Hematopoietic multipotent progenitor cell (in vitro differentiated cells): Measurements from ENCODE around the gene NLE1. TPM values are rescaled to one million over a fixed set of nuclear protein-coding genes. Genes with fewer than 3 reads are reported as not detected.
"Not testable (repeated sequence)": the region's sequence is repeated elsewhere in the genome, so short reads cannot be mapped to it uniquely, and the experiment has no call there.

Source experiments
- DNase-seq, 3 donors: peaks; one replicate each; pipeline ENCODE4 v3.0.0-alpha.2; 2011 to 2015; ENCODE audit warnings: low read depth in 2 of 3, low spot score in 2 of 3
- total RNA-seq: library from RNA; depleted of rRNA; stranded (reverse); fragments of >200 nt; gene quantifications from one replicate; pipeline ENCODE4 v1.2.3, GENCODE V29; 2012

The NLE1 gene
- total RNA-seq: 59.2 TPM

DNA sequence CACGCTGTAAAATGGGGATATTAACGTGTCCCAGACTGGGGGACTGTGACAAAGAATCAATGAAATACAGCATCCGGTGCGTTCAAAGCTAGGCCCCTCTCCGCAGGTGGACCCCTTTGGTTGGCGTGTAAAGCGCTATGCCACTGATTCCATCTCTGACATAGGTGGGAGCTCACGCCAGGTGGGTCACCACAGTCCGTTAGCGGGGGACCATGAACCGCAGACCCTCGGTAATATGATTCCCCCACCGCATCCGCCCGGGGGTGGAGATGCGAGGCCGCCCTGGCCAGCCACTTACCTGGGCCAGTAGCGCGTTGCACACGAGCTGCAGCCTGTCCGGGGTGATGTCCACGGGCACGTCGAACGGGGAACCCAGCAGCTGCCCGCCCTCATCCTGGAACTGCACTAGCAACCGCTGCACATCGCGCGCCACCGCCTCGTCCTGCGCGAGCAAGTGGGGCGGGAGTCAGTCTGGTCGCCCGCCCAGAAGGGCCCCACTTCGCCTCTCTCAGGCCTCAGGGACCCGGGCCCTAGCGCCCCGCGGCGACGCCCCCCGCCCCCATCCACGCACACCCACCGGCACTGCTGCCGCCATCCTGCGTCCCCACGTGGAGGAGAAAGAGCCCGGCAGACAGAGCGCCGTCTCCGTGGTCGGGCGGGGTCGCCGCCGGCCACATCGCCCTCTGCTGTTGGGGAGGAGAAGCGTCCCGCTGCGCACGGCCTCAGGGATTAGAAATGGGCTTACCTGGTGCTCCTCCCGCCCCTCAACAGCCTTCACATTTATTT lies at the start of gene NLE1:
NLE1 (minus strand) TSS at position 623 of the 786 bp plus-strand sequence; CDS start at position 595, 28 bp downstream.
- peak; percentile 70 to 86 (median 82) for DNase-seq

DNA sequence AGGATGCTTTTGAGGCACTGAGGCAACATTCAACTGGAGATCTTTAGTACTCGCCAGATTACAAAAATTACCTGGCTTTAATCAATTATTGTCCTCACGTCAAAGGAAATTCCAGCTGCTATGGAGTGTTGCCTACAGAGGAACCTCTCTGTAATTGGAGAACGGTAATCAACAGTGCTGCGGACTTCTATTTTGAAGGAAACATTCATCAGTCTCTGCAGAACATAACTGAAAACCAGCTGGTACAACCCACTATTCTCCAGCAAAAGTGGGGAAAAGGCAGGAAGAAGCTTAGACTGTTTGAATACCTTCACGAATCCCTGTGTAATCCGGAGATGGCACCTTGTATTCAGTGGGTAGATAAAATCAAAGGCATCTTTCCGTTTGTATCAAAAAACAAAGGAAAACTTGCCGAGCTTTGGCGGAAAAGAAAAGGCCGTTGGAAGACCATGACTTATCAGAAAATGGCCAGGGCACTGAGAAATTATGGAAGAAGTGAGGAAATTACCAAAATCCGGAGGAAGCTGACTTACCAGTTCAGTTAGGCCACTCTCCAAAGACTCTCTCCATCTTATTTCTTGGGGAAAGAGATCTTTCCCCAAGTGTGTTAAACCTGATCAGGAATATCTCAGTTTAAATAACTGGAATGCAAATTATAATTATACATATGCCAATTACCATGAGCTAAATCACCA lies 49.0 kb upstream of the NLE1 start:
- DNase-seq: no peak

GRCh38 chr17:35189291-35189690 lies 47.2 kb upstream of the NLE1 start:
- DNase-seq: peak in 2 of 3 donors; percentile 51 to 87

DNA sequence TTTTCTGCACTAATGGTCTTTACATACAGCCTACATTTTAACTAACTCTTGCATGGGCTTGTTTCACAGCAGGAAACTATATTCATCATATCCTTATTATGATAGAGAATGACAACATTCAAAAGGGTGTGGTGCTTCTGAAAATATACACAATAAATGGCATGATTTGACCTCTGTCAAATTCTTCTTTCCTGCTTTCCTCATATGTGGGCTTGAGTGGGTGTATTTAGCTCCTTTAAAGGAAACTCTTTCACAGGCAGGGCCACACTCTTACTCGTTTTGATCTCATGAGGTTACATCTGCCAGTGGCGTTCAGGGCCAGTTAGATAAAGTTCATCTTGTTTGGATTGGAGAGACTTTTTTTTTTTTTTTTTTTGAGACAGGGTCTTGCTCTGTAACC lies 46.0 kb upstream of the NLE1 start:
- DNase-seq: no peak

DNA sequence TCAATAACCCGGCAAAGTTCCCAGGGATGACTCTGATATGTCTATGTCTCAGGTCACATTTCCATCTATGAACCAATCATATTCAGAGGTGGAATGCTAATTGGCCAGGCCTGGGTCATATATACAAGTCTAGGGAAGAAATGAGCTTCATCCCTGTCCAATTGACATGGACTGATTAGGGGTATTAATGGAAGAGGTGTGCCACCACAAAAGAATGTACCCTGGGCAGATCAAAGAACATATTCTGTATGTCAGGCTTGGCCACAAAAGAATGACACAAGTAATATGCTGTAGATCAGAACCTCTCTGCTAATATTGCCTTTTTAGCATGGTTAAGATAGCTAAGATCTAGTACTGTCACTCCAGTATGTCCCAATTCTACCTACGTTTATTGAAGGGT lies 45.4 kb upstream of the NLE1 start:
- no peak for DNase-seq

- DNase-seq: peak in 1 of 3 donors; percentile 30
Observed at GRCh38 chr17:35185849-35186248, 43.7 kb upstream of the NLE1 start.

DNA sequence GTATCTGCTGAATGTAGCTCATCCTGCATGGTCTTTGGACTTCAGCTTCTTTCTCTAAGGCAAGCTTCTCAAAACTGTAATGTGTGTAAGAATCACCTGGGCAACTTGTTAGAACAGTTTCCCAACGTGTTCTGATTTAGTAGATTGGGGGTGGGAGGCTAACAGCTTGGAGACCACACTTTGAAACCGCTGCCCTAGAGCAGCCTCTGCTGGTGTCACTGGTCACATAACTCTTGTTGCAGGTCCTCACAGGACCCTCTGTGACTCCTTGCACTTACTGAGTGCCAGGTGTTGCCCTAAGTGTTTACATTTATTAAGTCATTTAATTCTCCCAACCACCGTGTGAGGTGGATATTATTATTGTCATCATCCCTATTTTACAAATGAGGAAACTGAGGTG lies 42.2 kb upstream of the NLE1 start:
- DNase-seq: no peak

DNA sequence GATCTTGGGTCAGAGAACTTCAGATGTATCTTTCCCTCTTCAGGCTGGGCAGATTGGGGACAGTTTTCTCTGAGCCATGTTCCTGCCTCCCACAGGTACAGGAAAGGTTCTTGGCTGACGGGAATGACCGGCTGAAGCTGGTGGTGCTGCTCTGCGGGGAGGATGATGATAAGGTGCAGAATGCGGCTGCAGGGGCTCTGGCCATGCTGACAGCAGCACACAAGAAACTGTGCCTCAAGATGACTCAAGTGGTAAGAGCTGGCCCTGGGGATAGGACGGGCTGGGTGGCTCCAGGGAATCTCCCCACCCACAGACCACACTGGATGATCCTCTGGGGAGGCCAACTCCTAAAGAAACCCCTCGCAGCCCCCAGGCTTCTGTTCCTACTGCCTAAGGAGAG lies 41.2 kb upstream of the NLE1 start:
- no peak for DNase-seq

GRCh38 chr17:35179379-35179778 lies 37.3 kb upstream of the NLE1 start:
- DNase-seq: not testable (repeated sequence)

- DNase-seq: no peak
Observed at GRCh38 chr17:35176897-35177296, 34.8 kb upstream of the NLE1 start.

DNA sequence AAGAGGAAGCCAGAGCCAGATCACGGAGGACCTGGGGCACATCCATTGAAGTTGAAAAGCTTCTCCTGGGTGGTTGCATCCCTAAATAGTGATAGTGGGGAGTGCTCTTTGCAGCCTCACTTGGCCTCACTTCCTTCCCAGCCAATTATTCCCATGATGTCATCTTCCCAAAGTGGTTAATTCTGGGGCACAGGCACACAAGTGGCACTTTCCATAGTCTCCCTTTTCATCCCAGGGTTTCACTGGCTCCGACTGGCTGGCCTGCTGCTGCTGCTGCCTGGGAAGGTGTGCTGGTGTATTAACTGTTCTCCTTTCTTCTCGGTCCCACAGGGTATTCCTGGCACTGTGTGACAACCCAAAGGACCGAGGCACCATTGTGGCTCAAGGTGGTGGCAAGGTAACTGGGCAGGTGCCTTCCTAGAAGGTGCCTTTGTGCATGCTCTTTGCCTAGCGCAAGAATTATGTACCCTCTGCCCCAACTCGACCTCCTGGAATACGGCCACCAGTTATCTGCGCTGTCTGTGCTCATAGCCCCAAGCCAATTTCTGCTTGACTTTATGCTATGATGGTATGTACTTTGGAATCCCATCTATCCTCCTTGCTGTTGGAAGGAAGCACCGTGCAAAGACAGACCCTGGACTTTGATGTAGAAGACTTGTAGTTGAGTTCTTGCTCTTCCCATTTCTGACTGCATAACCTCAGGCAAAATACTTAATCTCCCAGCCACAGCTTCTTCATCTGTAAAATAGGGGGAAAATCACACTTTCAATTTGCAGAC lies 33.7 kb upstream of the NLE1 start:
- no peak for DNase-seq

- DNase-seq: no peak
Observed at GRCh38 chr17:35174835-35175334, 32.8 kb upstream of the NLE1 start.

DNA sequence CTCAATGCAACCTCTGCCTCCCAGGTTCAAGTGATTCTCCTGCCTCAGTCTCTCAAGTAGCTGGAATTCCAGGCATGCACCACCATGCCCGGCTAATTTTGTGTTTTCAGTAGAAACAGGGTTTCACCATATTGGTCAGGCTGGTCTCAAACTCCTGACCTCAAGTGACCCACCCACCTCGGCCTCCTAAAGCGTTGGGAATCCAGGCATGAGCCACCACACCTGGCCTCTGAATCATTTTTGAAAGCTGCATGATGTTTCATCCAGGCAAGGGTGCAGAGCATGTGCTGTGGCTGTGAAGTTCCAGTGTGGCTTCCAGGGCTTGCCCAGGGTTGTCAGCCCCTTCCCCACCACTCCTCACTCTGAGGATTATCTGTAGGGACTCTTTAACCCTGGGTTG lies 30.2 kb upstream of the NLE1 start:
- DNase-seq: not testable (repeated sequence)

- no peak for DNase-seq
Observed at GRCh38 chr17:35171834-35172233, 29.7 kb upstream of the NLE1 start.

DNA sequence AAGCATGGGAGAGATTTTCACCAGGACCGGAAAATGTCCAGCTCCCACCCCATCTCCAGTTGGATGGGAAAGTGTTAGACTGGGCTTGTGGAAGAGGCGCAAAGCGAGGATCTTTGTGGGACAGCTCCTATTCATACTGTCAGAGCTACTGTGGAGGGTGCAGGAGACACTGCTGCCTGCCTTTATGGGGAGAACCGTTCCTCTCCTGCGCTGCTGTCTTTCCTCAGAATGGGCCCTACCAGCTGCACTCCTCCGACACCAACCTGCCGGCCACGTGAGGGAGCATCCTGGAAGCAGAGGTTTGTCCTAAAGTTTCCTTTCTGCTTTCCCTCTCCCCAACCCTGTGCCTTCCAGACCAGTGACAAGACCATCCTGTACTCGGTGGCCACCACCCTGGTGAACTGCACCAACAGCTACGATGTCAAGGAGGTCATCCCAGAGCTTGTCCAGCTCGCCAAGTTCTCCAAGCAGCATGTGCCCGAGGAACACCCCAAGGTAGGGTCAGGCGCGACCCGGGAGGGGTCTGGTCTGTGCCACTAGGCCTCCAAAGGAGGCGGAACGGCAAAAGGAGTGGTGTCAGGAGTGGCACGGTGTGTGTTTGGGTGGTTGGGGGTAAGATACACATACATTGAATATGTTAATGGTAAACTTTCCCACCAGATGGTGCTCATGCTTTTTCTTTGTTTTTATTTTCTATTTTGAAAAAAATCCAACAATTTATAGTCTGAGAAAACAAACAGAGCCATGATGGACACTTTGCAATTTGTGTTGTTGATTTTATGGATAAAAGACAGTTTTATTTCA lies 29.1 kb upstream of the NLE1 start:
- DNase-seq: peak in 2 of 3 donors; percentile 8 to 72

DNA sequence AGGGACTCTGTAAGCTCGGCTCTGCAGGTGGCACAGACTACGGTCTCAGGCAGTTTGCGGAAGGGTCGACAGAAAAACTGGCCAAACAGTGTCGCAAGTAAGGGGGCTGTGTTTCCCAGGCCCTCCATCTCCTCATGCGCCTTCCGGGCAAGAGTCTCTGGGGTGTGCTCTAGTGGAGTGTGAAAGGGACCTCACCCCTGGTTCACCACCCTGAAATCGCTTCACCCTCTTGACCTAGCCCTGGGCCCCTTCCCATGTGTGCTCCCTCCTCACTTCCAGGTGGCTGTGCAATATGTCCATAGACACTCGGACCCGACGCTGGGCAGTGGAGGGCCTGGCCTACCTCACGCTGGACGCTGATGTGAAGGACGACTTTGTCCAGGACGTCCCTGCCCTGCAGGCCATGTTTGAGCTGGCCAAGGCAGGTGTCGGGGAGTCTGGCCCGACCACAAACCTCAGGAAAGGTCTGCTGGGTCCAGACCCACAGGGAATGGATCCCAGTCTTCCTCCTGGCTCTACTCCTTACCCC lies 27.8 kb upstream of the NLE1 start:
- no peak for DNase-seq

GRCh38 chr17:35167666-35168065 lies 25.6 kb upstream of the NLE1 start:
- DNase-seq: no peak

DNA sequence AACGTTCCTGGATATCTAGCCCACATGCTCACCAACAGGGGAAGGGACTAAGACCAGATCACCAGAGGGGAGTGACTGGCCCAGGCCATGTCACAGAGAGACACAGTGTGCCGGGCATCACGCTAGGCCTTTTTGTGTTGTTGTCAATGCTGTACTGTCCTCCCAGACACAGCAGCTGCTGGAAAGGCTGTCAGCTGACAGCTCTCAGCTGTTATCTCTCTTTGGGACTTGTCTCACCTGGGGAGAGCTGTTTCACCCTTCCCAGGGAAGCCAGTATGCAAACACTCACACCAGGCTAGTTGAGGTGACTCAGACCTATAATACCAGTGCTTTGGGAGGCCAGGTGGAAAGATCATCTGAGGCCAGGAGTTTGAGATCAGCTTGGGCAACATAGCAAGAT lies 24.9 kb upstream of the NLE1 start:
- DNase-seq: no peak

GRCh38 chr17:35166526-35166925 lies 24.4 kb upstream of the NLE1 start:
- no peak for DNase-seq

DNA sequence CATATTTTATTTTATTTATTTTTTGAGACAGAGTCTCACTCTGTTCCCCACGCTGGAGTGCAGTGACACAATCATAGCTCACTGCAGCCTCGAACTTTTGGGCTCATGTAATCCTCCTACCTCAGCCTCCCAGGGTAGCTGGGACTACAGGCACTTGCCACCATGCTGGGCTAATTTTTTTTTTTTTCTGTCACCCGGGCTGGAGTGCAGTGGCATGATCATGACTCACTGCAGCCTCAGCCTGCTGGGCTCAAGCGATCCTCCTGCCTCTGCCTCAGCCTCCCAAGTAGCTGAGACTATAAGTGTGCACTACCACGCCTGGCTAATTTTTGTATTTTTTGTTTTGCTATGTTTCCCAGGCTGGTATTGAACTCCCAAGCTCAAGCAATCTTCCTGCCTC lies 22.6 kb upstream of the NLE1 start:
- DNase-seq: no peak
